ENCODE measurements around the gene BCL2L2. TPM values are rescaled to one million over a fixed set of nuclear protein-coding genes. Genes with fewer than 3 reads are reported as not detected.
A peak's percentile ranks its signal among the peaks of the same experiment; 100 is the strongest.

The BCL2L2 gene
- total and polyA plus RNA-seq, 2 of the 8 experiments (the other 6 are each of a cell fraction or from before 2014, with no cell fraction given) = 9.3 to 13.8 TPM

- TF ChIP-seq CTCF (IDR thresholded peaks at IDR 0.05; ENCODE audit: control extremely low read depth in 1 of 3, insufficient read depth in 1 of 3, low read depth in 1 of 3, low read length in 3 of 3) (peak in 2 of 3 experiments; percentile 11 to 22; a peak in 2 of 4 replicates), TAF1 (IDR thresholded peaks at IDR 0.05; ENCODE audit: low read depth, low read length) (peak; percentile 85), RAD21 (IDR thresholded peaks at IDR 0.05 in 1 of 2, conservative IDR thresholded peaks at IDR 0.05 in 1 of 2; ENCODE audit: low read depth in 2 of 2, low read length in 2 of 2) (peak in 1 of 2 experiments; percentile 16; a peak in 1 of 4 replicates), CREB1 (IDR thresholded peaks at IDR 0.05) (peak; percentile 87), HDAC6 (IDR thresholded peaks at IDR 0.05; ENCODE audit: low read depth, low read length) (no peak), NANOG (IDR thresholded peaks at IDR 0.05; ENCODE audit: insufficient read depth, low read depth, low read length, poor library complexity, severe bottlenecking) (no peak), ATF3 (IDR thresholded peaks at IDR 0.05; ENCODE audit: insufficient read depth, low read depth, low read length) (no peak)
These were observed 46.1 kb downstream of the BCL2L2 start, which contains the start of gene SLC22A17 (continued) for GRCh38 chr14:23352506-23353432.

Data from H1 (cell line).